CD4-positive, CD25-positive, alpha-beta regulatory T cell (primary cell): ENCODE data around the gene RAB3A. TPM values are rescaled to one million over a fixed set of nuclear protein-coding genes. Genes with fewer than 3 reads are reported as not detected.

Source experiments
- ATAC-seq, 2 donors: fragments of 150-1000 bp; cut with Tn5 transposase; one replicate each; pipeline ENCODE4 v1.10.0; 2021; ENCODE audit warnings: low read depth in 2 of 2, moderate number of reproducible peaks in 2 of 2, moderate library complexity in 1 of 2
- DNase-seq, 3 donors: peaks; one replicate each; pipeline versions ENCODE4 v3.0.0 to v3.0.0-alpha.2; 2012 to 2022; ENCODE audit warnings: mixed read lengths in 1 of 3
- H3K27ac ChIP-seq: one replicate; pipeline ENCODE4 v1.7.0; 2013; ENCODE audit warnings: mild to moderate bottlenecking, low read length; ENCODE audit not compliant: insufficient read depth, poor library complexity, severe bottlenecking
- H3K27me3 ChIP-seq: one replicate; pipeline ENCODE4 v1.7.0; 2013; ENCODE audit warnings: low read length; ENCODE audit not compliant: control insufficient read depth, insufficient read depth
- H3K36me3 ChIP-seq: one replicate; pipeline ENCODE4 v1.7.0; 2013; ENCODE audit warnings: mild to moderate bottlenecking, low read length, moderate library complexity; ENCODE audit not compliant: control insufficient read depth, insufficient read depth
- H3K4me1 ChIP-seq: 2 replicates; pipeline ENCODE4 v1.7.0; 2013; ENCODE audit warnings: mild to moderate bottlenecking, low read length; ENCODE audit not compliant: insufficient read depth, control insufficient read depth, poor library complexity, severe bottlenecking
- H3K4me3 ChIP-seq: one replicate; pipeline ENCODE4 v1.7.0; 2013; ENCODE audit warnings: low read depth, mild to moderate bottlenecking, low read length, moderate library complexity
- H3K9me3 ChIP-seq, 2 experiments: 1 replicate in 1 of 2; 2 replicates in 1 of 2; pipeline ENCODE4 v1.7.0; 2013; ENCODE audit warnings: low read length in 2 of 2, mild to moderate bottlenecking in 1 of 2, moderate library complexity in 1 of 2; ENCODE audit not compliant: control insufficient read depth in 2 of 2
- H3K27ac Mint-ChIP-seq, 3 donors: one replicate each; pipeline ENCODE4 v1.8.0; 2020 to 2022; ENCODE audit warnings: mild to moderate bottlenecking in 3 of 3, mixed read lengths in 3 of 3, moderate library complexity in 2 of 3
- H3K27me3 Mint-ChIP-seq: one replicate; pipeline ENCODE4 v1.8.0; 2022; ENCODE audit warnings: mild to moderate bottlenecking, mixed read lengths
- H3K36me3 Mint-ChIP-seq: one replicate; pipeline ENCODE4 v1.8.0; 2020; ENCODE audit warnings: mixed read lengths
- H3K4me1 Mint-ChIP-seq, 4 donors: one replicate each; pipeline ENCODE4 v1.8.0; 2020 to 2022; ENCODE audit warnings: mixed read lengths in 4 of 4, mild to moderate bottlenecking in 1 of 4
- H3K4me3 Mint-ChIP-seq, 4 donors: one replicate each; pipeline ENCODE4 v1.8.0; 2020 to 2022; ENCODE audit warnings: mild to moderate bottlenecking in 4 of 4, mixed read lengths in 4 of 4, moderate library complexity in 3 of 4
- H3K9me3 Mint-ChIP-seq, 7 donors: one replicate each; pipeline ENCODE4 v1.8.0; 2020 to 2022; ENCODE audit warnings: mixed read lengths in 7 of 7, mild to moderate bottlenecking in 3 of 7, moderate library complexity in 2 of 7
- polyA plus RNA-seq, 4 donors: library from polyadenylated mRNA; unstranded; fragments of 300-500 nt; fragmentation: Illumina TruSeq; gene quantifications; one replicate each; pipeline ENCODE4 v1.2.3, GENCODE V29; 2021
- total RNA-seq: library from RNA; stranded (reverse); gene quantifications from one replicate; pipeline ENCODE4 v1.2.3, GENCODE V29; 2022

RAB3A gene
- total and polyA plus RNA-seq, 5 donors from 2014 or later, result 0.87 to 5.1 (median 1.4) TPM

DNA sequence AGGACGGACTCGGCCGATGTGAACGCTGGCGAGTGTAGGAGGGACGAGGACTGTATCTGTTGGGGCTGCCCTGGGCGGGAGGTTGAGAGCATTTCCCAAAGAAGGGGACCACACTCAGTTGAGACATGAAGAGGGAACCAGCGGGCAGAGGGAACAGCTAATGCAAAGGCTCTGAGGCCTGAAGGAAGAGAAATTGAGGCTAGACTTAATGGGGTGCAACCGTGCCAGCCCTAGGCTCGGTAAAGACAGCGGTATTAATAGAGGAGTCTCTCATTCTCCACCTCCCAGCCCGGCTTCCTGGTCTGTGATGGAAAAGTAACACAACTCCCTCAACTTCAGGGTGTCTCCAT, 9.7 kb downstream of the RAB3A start:
- H3K4me3 Mint-ChIP-seq, result peak overlapping the region; percentile 85 to 95 (median 88)
- ATAC-seq (no peak), DNase-seq (no peak)
- peak overlapping the region; percentile 66 for H3K4me3 ChIP-seq
- H3K4me1 Mint-ChIP-seq, result peaks cover 4 to 29% (median 10%) of the 10 kb centered on the region in 4 donors
- H3K36me3 Mint-ChIP-seq, result peaks cover 14% of the 10 kb centered on the region
- H3K9me3 Mint-ChIP-seq, result no peaks in the 10 kb centered on the region
- peaks cover 4% of the 10 kb centered on the region for H3K27me3 Mint-ChIP-seq
- peaks cover 24% of the 10 kb centered on the region for H3K4me1 ChIP-seq
- H3K27me3 ChIP-seq, result no peaks in the 10 kb centered on the region
- peak overlapping the region in 2 of 3 donors; percentile 20 to 87 for H3K27ac Mint-ChIP-seq
- H3K9me3 ChIP-seq, result no peaks in the 10 kb centered on the region
- peaks cover 3% of the 10 kb centered on the region for H3K36me3 ChIP-seq
- no peak overlapping the region for H3K27ac ChIP-seq

DNA sequence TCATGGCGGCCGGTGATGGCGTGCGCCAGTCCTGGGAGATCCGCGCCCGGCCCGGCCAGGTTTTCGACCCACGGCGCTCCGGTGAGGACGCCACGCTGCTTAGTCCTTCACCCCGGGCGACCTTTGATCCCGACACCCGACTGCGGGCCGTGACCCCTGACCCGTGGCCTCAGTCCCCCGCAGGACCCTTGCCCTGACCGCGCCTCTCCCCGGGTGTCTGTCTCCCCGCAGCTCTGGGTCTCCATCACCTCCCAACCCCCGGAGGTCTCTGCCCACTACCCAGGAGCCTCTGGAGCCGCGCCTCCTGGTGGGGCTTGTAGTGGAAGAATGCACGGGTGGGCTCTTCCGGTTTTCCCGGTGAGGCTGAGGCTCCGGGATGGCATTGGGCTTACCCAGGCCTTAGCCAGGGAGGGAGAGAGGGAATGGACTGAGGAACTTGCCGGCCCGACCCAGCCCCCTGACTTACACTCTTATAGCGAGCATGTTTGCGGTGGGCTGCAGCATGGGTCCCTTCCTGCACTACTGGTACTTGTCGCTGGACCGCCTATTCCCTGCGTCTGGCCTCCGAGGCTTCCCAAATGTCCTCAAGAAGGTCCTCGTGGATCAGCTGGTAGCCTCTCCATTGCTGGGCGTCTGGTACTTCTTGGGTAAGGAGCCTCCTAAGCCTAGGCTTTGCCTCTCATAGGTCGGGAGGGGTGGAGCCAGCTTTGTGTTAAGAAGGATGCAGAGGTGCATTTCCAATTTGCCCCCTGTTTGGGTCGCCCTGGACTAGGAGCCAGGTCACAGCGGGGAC, 10.3 kb downstream of the RAB3A start:
- peaks cover 4 to 29% (median 10%) of the 10 kb centered on the region in 4 donors for H3K4me1 Mint-ChIP-seq
- peak overlapping the region; percentile 66 for H3K4me3 ChIP-seq
- H3K9me3 ChIP-seq, result no peaks in the 10 kb centered on the region
- no peaks in the 10 kb centered on the region for H3K9me3 Mint-ChIP-seq
- peaks cover 3% of the 10 kb centered on the region for H3K36me3 ChIP-seq
- H3K36me3 Mint-ChIP-seq, result peaks cover 12% of the 10 kb centered on the region
- peak overlapping the region; percentile 87 to 95 (median 91) for H3K4me3 Mint-ChIP-seq
- peaks cover 24% of the 10 kb centered on the region for H3K4me1 ChIP-seq
- H3K27ac ChIP-seq, result peak overlapping the region; percentile 88
- peak in 2 of 3 donors; percentile 13 to 18 for DNase-seq
- H3K27ac Mint-ChIP-seq, result peak overlapping the region; percentile 35 to 94 (median 88)
- H3K27me3 ChIP-seq, result no peaks in the 10 kb centered on the region
- no peak for ATAC-seq
- peaks cover 4% of the 10 kb centered on the region for H3K27me3 Mint-ChIP-seq

DNA sequence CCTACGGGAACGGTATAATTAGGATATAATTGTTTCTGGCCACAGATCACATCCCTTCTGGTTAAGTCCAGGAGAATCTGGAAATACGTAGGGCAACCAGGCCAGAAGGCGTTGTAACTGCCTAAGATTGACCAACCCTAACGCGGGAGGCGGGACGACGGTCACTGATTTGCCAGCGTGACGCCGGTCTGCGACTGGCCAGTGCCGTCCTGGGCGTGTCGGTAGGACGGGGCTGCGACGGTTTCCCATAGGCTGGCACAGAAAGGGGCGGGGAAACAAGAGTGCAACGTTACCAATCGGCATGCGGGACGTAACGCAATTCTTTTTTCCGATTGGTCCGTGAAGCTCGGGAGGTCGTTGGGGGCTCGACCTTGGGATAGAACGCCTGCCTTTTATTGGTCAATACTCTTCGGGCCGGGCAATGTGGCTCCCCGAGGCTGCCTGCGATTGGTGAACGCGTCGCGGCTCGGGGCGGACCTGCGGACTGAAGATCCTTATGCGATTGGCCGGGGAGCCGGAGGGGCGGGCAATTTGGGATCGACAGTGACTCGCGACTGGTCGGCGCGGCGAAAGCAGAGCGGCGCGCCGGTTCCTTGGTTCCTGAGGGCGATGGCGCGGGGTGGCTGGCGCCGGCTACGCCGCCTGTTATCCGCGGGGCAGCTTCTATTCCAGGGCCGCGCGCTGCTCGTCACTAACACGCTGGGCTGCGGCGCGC, 11.0 kb downstream of the RAB3A start, which contains the start of gene MPV17L2:
Gene MPV17L2, plus strand, starts transcription at position 546 of the 715 bp plus-strand sequence. Its CDS starts 64 bp downstream, at position 610.
- Histone ChIP-seq H3K4me3 (peak within 1 kb of the TSS; percentile 94), H3K4me1 (peaks cover 24% of the 10 kb centered on the region), H3K27me3 (no peaks in the 10 kb centered on the region), H3K36me3 (peaks cover 3% of the 10 kb centered on the region), H3K9me3 (no peaks in the 10 kb centered on the region), H3K27ac (peak within 1 kb of the TSS; percentile 88)
- peak; percentile 97 to 100 (median 99) for DNase-seq
- Mint-ChIP-seq H3K27me3 (peaks cover 4% of the 10 kb centered on the region), H3K4me1 (peaks cover 4 to 29% (median 10%) of the 10 kb centered on the region in 4 donors), H3K9me3 (no peaks in the 10 kb centered on the region), H3K27ac (peak within 1 kb of the TSS; percentile 85 to 94 (median 88)), H3K36me3 (peaks cover 6% of the 10 kb centered on the region), H3K4me3 (peak within 1 kb of the TSS; percentile 87 to 95 (median 91))
- ATAC-seq, result peak; percentile 90

DNA sequence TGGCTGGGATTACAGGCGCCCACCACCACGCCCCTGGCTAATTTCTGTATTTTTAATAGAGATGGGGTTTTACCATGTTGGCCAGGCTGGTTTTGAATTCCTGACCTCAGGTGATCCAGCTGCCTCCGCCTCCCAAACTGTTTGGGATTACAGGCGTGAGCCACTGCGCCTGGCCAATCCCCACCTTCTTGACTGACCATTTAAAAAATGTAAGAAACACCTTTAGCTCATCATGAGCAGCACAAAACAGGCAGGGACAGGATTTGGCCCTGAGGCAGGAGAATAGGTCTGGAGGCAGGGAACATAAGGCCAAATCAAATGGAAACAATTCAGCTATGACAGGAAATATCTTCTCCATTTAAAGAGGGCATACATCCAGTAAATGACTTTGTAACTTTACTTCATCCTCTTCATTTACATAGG, 12.2 kb downstream of the RAB3A start:
- Mint-ChIP-seq H3K4me1 (peaks cover 4 to 29% (median 10%) of the 10 kb centered on the region in 4 donors), H3K36me3 (peaks cover 6% of the 10 kb centered on the region), H3K9me3 (no peaks in the 10 kb centered on the region), H3K27ac (peak overlapping the region; percentile 38 to 94 (median 88)), H3K27me3 (peaks cover 4% of the 10 kb centered on the region), H3K4me3 (peak overlapping the region; percentile 87 to 95 (median 91))
- no peaks in the 10 kb centered on the region for H3K9me3 ChIP-seq
- no peaks in the 10 kb centered on the region for H3K27me3 ChIP-seq
- no peaks in the 10 kb centered on the region for H3K36me3 ChIP-seq
- peaks cover 24% of the 10 kb centered on the region for H3K4me1 ChIP-seq
- peak overlapping the region; percentile 88 for H3K27ac ChIP-seq
- ATAC-seq, result no peak
- DNase-seq, result no peak
- H3K4me3 ChIP-seq, result peak overlapping the region; percentile 94

GRCh38 chr19:18190278-18190677, 13.6 kb downstream of the RAB3A start:
- H3K9me3 Mint-ChIP-seq, result no peaks in the 10 kb centered on the region
- H3K36me3 Mint-ChIP-seq, result peaks cover 6% of the 10 kb centered on the region
- peak overlapping the region in 1 of 4 donors; percentile 21 for H3K4me3 Mint-ChIP-seq
- Histone ChIP-seq H3K27me3 (no peaks in the 10 kb centered on the region), H3K36me3 (no peaks in the 10 kb centered on the region), H3K4me1 (peaks cover 24% of the 10 kb centered on the region), H3K4me3 (no peak overlapping the region), H3K27ac (no peak overlapping the region), H3K9me3 (no peaks in the 10 kb centered on the region)
- DNase-seq (no peak), ATAC-seq (no peak)
- H3K4me1 Mint-ChIP-seq, result peaks cover 4 to 24% (median 10%) of the 10 kb centered on the region in 4 donors
- H3K27me3 Mint-ChIP-seq, result peaks cover 4% of the 10 kb centered on the region
- no peak overlapping the region for H3K27ac Mint-ChIP-seq

GRCh38 chr19:18185538-18185937, 18.3 kb downstream of the RAB3A start:
- no peaks in the 10 kb centered on the region for H3K9me3 ChIP-seq
- no peak for ATAC-seq
- H3K27ac Mint-ChIP-seq, result no peak overlapping the region
- no peaks in the 10 kb centered on the region for H3K27me3 ChIP-seq
- H3K36me3 ChIP-seq, result no peaks in the 10 kb centered on the region
- no peak for DNase-seq
- peaks cover 4% of the 10 kb centered on the region for H3K27me3 Mint-ChIP-seq
- H3K36me3 Mint-ChIP-seq, result no peaks in the 10 kb centered on the region
- H3K9me3 Mint-ChIP-seq, result no peaks in the 10 kb centered on the region
- no peak overlapping the region for H3K4me3 Mint-ChIP-seq
- no peak overlapping the region for H3K4me3 ChIP-seq
- H3K4me1 Mint-ChIP-seq, result no peaks in the 10 kb centered on the region
- H3K27ac ChIP-seq, result no peak overlapping the region
- H3K4me1 ChIP-seq, result no peaks in the 10 kb centered on the region

DNA sequence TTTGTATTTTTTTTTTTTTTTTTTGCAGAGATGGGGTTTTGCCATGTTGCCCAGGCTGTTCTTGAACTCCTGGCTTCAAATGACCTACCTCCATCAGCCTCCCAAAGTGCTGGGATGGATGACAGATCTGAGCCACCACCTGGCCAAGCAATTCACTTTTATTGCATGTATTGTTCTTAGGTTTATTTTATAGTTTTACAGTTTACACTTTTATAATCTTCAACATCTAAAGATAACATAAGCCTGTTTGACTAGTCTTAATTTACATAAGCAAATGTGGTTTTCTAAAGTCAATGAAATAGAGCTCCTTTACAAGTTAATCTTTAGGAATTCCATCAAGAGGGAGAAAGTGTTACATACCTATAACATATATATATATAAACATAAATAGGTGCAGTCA, 20.3 kb downstream of the RAB3A start:
- DNase-seq (no peak), ATAC-seq (no peak)
- no peaks in the 10 kb centered on the region for H3K27me3 Mint-ChIP-seq
- no peaks in the 10 kb centered on the region for H3K36me3 Mint-ChIP-seq
- H3K4me1 ChIP-seq, result no peaks in the 10 kb centered on the region
- no peak overlapping the region for H3K4me3 ChIP-seq
- H3K4me1 Mint-ChIP-seq, result no peaks in the 10 kb centered on the region
- H3K27ac ChIP-seq, result no peak overlapping the region
- H3K27ac Mint-ChIP-seq, result no peak overlapping the region
- H3K9me3 ChIP-seq, result no peaks in the 10 kb centered on the region
- no peaks in the 10 kb centered on the region for H3K27me3 ChIP-seq
- H3K4me3 Mint-ChIP-seq, result peak overlapping the region in 1 of 4 donors; percentile 27
- no peaks in the 10 kb centered on the region for H3K9me3 Mint-ChIP-seq
- H3K36me3 ChIP-seq, result no peaks in the 10 kb centered on the region
